Measurements from ENCODE around the gene ANKRD31. TPM values are rescaled to one million over a fixed set of nuclear protein-coding genes. Genes with fewer than 3 reads are reported as not detected.

The ANKRD31 gene
- total RNA-seq, 1 experiment from 2014 or later: not detected

- ChIA-PET CTCF (interaction anchor here (0.7 kb wide), 1 partner anchor 147 kb away, joined by 3 read pairs; the partner anchor contains the start of gene HMGCR), POLR2A (no interaction called here)
- DNase-seq (ENCODE audit: low read depth, low spot score) (no peak), ATAC-seq (no peak)
- no peaks in the 10 kb centered on the region for H3K36me3 ChIP-seq (ENCODE audit: control insufficient read depth, insufficient read depth, low read length)
- no TSS peak for BruUV-seq (replicated peaks)
- H3K4me3 ChIP-seq (ENCODE audit: low read depth in 2 of 2, low read length in 2 of 2): no peak overlapping the region
- H3K27me3 ChIP-seq (ENCODE audit: control insufficient read depth, insufficient read depth, low read length): peaks cover 27% of the 10 kb centered on the region
- TF ChIP-seq CTCF (IDR thresholded peaks at IDR 0.05): no peak
- TF ChIP-seq SIN3A (IDR thresholded peaks at IDR 0.05; ENCODE audit: borderline replicate concordance, insufficient read depth, low read depth, low read length): no peak
- no peak for TF ChIP-seq POLR2AphosphoS5 (IDR thresholded peaks at IDR 0.05; ENCODE audit: low read depth, low read length)
- TF ChIP-seq REST (IDR thresholded peaks at IDR 0.05; ENCODE audit: insufficient read depth in 1 of 2, low read depth in 2 of 2, low read length in 1 of 2): no peak
- TF ChIP-seq TCF7L2 (IDR thresholded peaks at IDR 0.05; ENCODE audit: low read depth, low read length): no peak
- H3K27ac ChIP-seq (ENCODE audit: low read length): no peak overlapping the region
- H3K9me3 ChIP-seq (ENCODE audit: control insufficient read depth, insufficient read depth, low read depth, low read length): no peaks in the 10 kb centered on the region
- H3K4me1 ChIP-seq (ENCODE audit: control insufficient read depth, insufficient read depth, low read length): no peaks in the 10 kb centered on the region
- intact Hi-C loops (cut with micrococcal nuclease; ENCODE audit: unreplicated experiment): no loop called here
- in situ Hi-C loops (cut with HindIII; ENCODE audit: low pct_unique_long_range_greater_than_20kb, low sequenced_read_pairs): no loop called here
These were observed 46.5 kb downstream of the ANKRD31 start for GRCh38 chr5:75190227-75190626.

- Histone ChIP-seq H3K27me3 (ENCODE audit: control insufficient read depth, insufficient read depth, low read length) (peaks cover 25% of the 10 kb centered on the region), H3K4me1 (ENCODE audit: control insufficient read depth, insufficient read depth, low read length) (no peaks in the 10 kb centered on the region), H3K9me3 (ENCODE audit: control insufficient read depth, insufficient read depth, low read depth, low read length) (no peaks in the 10 kb centered on the region), H3K36me3 (ENCODE audit: control insufficient read depth, insufficient read depth, low read length) (no peaks in the 10 kb centered on the region), H3K4me3 (ENCODE audit: low read depth in 2 of 2, low read length in 2 of 2) (no peak overlapping the region), H3K27ac (ENCODE audit: low read length) (no peak overlapping the region)
- intact Hi-C loops (cut with micrococcal nuclease; ENCODE audit: unreplicated experiment) (no loop called here), in situ Hi-C loops (cut with HindIII; ENCODE audit: low pct_unique_long_range_greater_than_20kb, low sequenced_read_pairs) (no loop called here)
- DNase-seq (ENCODE audit: low read depth, low spot score) (no peak), ATAC-seq (no peak)
- BruUV-seq (replicated peaks): no TSS peak
- TF ChIP-seq REST (IDR thresholded peaks at IDR 0.05; ENCODE audit: insufficient read depth in 1 of 2, low read depth in 2 of 2, low read length in 1 of 2) (no peak), SIN3A (IDR thresholded peaks at IDR 0.05; ENCODE audit: borderline replicate concordance, insufficient read depth, low read depth, low read length) (no peak), CTCF (IDR thresholded peaks at IDR 0.05) (no peak), POLR2AphosphoS5 (IDR thresholded peaks at IDR 0.05; ENCODE audit: low read depth, low read length) (no peak), TCF7L2 (IDR thresholded peaks at IDR 0.05; ENCODE audit: low read depth, low read length) (no peak)
- ChIA-PET POLR2A (no interaction called here), CTCF (no interaction called here)
These were observed 47.3 kb downstream of the ANKRD31 start for GRCh38 chr5:75189353-75189752.

All from Panc1 (cell line).